Hepatocyte (in vitro differentiated cells): ENCODE measurements around the gene SSTR1.

Experiments used
- EZH2 ChIP-seq: fragments of 200-600 bp; sonication (generic); IDR thresholded peaks from 2 replicates; pipeline ENCODE4 v1.6.1; 2016; ENCODE audit warnings: antibody characterized with exemption, mild to moderate bottlenecking, borderline replicate concordance
- EZH2phosphoT487 ChIP-seq: fragments of 200-600 bp; sonication (generic); IDR thresholded peaks from one replicate; pipeline ENCODE4 v1.6.1; 2018; ENCODE audit warnings: antibody characterized with exemption, mild to moderate bottlenecking, low read depth, moderate library complexity; ENCODE audit not compliant: unreplicated experiment, severe bottlenecking
- TF ChIP-seq, protein P1 (sequence below): fragments of 200-600 bp; sonication (generic); IDR thresholded peaks from 2 replicates; pipeline ENCODE4 v1.5.1; 2016; ENCODE audit warnings: antibody characterized with exemption, mild to moderate bottlenecking; ENCODE audit not compliant: poor library complexity

GRCh38 chr14:38255408-38255672 is 47.6 kb downstream of the SSTR1 start:
- TF ChIP-seq, protein P1, sequence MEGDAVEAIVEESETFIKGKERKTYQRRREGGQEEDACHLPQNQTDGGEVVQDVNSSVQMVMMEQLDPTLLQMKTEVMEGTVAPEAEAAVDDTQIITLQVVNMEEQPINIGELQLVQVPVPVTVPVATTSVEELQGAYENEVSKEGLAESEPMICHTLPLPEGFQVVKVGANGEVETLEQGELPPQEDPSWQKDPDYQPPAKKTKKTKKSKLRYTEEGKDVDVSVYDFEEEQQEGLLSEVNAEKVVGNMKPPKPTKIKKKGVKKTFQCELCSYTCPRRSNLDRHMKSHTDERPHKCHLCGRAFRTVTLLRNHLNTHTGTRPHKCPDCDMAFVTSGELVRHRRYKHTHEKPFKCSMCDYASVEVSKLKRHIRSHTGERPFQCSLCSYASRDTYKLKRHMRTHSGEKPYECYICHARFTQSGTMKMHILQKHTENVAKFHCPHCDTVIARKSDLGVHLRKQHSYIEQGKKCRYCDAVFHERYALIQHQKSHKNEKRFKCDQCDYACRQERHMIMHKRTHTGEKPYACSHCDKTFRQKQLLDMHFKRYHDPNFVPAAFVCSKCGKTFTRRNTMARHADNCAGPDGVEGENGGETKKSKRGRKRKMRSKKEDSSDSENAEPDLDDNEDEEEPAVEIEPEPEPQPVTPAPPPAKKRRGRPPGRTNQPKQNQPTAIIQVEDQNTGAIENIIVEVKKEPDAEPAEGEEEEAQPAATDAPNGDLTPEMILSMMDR: no peak
- TF ChIP-seq EZH2phosphoT487 (no peak), EZH2 (no peak)
